Measurements from ENCODE around the gene SBSN.

Gene SBSN

GRCh38 chr19:35554076-35554475, 26.0 kb upstream of the SBSN start:
- TF ChIP-seq HDGF (IDR thresholded peaks at IDR 0.05; ENCODE audit: borderline replicate concordance) (no peak), LEF1 (IDR thresholded peaks at IDR 0.05; ENCODE audit: borderline replicate concordance) (no peak), ARNT (IDR thresholded peaks at IDR 0.05) (no peak), TARDBP (IDR thresholded peaks at IDR 0.05) (no peak), BHLHE40 (IDR thresholded peaks at IDR 0.05; ENCODE audit: borderline replicate concordance) (no peak), FOXK2 (IDR thresholded peaks at IDR 0.05) (no peak), FOXA1 (IDR thresholded peaks at IDR 0.05) (no peak), SUZ12 (IDR thresholded peaks at IDR 0.05) (no peak), ZNF384 (IDR thresholded peaks at IDR 0.05) (no peak), CTBP1 (IDR thresholded peaks at IDR 0.05; ENCODE audit: borderline replicate concordance) (no peak), FOXM1 (IDR thresholded peaks at IDR 0.05; ENCODE audit: borderline replicate concordance) (no peak), NFRKB (IDR thresholded peaks at IDR 0.05) (no peak), L3MBTL2 (conservative IDR thresholded peaks at IDR 0.05) (no peak), SP1 (IDR thresholded peaks at IDR 0.05) (no peak), ELF4 (IDR thresholded peaks at IDR 0.05) (no peak)
- TF ChIP-seq, protein P1, sequence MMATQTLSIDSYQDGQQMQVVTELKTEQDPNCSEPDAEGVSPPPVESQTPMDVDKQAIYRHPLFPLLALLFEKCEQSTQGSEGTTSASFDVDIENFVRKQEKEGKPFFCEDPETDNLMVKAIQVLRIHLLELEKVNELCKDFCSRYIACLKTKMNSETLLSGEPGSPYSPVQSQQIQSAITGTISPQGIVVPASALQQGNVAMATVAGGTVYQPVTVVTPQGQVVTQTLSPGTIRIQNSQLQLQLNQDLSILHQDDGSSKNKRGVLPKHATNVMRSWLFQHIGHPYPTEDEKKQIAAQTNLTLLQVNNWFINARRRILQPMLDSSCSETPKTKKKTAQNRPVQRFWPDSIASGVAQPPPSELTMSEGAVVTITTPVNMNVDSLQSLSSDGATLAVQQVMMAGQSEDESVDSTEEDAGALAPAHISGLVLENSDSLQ (IDR thresholded peaks at IDR 0.05) = no peak
- CTCF ChIA-PET = no interaction called here
- POLR2A ChIA-PET = no interaction called here
- no peak for DNase-seq (ENCODE audit: extremely low spot score)

GRCh38 chr19:35553385-35554000, 25.4 kb upstream of the SBSN start:
- ChIA-PET POLR2A (no interaction called here), CTCF (no interaction called here)
- TF ChIP-seq, protein P1 (IDR thresholded peaks at IDR 0.05) = no peak
- TF ChIP-seq ZNF384 (IDR thresholded peaks at IDR 0.05) (no peak), ELF4 (IDR thresholded peaks at IDR 0.05) (no peak), HDGF (IDR thresholded peaks at IDR 0.05; ENCODE audit: borderline replicate concordance) (no peak), FOXA1 (IDR thresholded peaks at IDR 0.05) (no peak), SUZ12 (IDR thresholded peaks at IDR 0.05) (no peak), FOXK2 (IDR thresholded peaks at IDR 0.05) (no peak), CTBP1 (IDR thresholded peaks at IDR 0.05; ENCODE audit: borderline replicate concordance) (no peak), ARNT (IDR thresholded peaks at IDR 0.05) (no peak), BHLHE40 (IDR thresholded peaks at IDR 0.05; ENCODE audit: borderline replicate concordance) (no peak), LEF1 (IDR thresholded peaks at IDR 0.05; ENCODE audit: borderline replicate concordance) (no peak), SP1 (IDR thresholded peaks at IDR 0.05) (no peak), FOXM1 (IDR thresholded peaks at IDR 0.05; ENCODE audit: borderline replicate concordance) (no peak), L3MBTL2 (conservative IDR thresholded peaks at IDR 0.05) (no peak), NFRKB (IDR thresholded peaks at IDR 0.05) (no peak), TARDBP (IDR thresholded peaks at IDR 0.05) (no peak)
- DNase-seq (ENCODE audit: extremely low spot score) = no peak

GRCh38 chr19:35552534-35553384, 24.6 kb upstream of the SBSN start:
- CTCF ChIA-PET = no interaction called here
- POLR2A ChIA-PET = interaction anchor here (1.6 kb wide), 1 partner anchor 95 kb away, joined by 4 read pairs; the partner anchor contains the start of gene COX6B1
- TF ChIP-seq CTBP1 (IDR thresholded peaks at IDR 0.05; ENCODE audit: borderline replicate concordance) (no peak), TARDBP (IDR thresholded peaks at IDR 0.05) (no peak), HDGF (IDR thresholded peaks at IDR 0.05; ENCODE audit: borderline replicate concordance) (no peak), SP1 (IDR thresholded peaks at IDR 0.05) (no peak), L3MBTL2 (conservative IDR thresholded peaks at IDR 0.05) (no peak), ELF4 (IDR thresholded peaks at IDR 0.05) (no peak), NFRKB (IDR thresholded peaks at IDR 0.05) (no peak), SUZ12 (IDR thresholded peaks at IDR 0.05) (no peak), BHLHE40 (IDR thresholded peaks at IDR 0.05; ENCODE audit: borderline replicate concordance) (no peak), ZNF384 (IDR thresholded peaks at IDR 0.05) (no peak), ARNT (IDR thresholded peaks at IDR 0.05) (no peak), LEF1 (IDR thresholded peaks at IDR 0.05; ENCODE audit: borderline replicate concordance) (no peak), FOXM1 (IDR thresholded peaks at IDR 0.05; ENCODE audit: borderline replicate concordance) (no peak), FOXA1 (IDR thresholded peaks at IDR 0.05) (no peak), FOXK2 (IDR thresholded peaks at IDR 0.05) (no peak)
- TF ChIP-seq, protein P1 (IDR thresholded peaks at IDR 0.05) = no peak

DNA sequence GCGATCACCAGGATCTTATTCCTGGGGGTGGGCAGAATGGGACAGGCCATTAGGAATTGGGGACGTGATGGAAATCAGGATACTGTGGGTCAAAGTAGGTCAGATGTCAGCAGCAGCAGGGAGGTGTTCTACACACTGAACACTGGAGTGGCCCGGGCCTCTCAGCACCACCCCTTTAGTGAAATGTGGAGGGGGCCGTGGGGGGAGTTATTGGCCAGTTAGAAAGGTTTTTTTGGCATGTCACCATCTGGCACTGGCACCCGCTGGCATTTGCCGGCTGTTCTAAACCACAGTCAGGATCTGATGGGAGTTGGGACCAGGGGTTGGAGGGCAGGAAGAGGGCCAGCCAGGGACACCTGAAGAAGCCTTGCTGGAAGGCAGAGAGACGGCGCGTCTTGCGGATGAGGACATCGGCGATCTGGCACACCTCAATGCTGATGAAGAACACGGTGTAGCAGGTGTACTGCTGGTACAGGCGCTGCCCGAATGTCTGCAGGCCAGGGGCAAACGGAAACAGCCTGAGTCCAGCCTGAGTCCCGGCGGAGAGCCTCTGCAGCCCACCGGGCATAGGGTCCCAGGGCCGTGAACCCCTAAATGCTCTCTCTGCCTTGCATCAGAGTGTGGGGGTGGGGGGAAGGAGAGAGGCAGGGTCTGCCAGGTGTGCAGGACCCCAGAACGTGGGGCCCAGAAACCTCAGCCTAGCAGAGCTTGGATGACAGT, 23.1 kb upstream of the SBSN start:
- ChIA-PET POLR2A (interaction anchor here (1.6 kb wide), 1 partner anchor 97 kb away, joined by 4 read pairs; the partner anchor contains the start of gene COX6B1), CTCF (no interaction called here)
- TF ChIP-seq ARNT (IDR thresholded peaks at IDR 0.05) (no peak), ELF4 (IDR thresholded peaks at IDR 0.05) (no peak), L3MBTL2 (conservative IDR thresholded peaks at IDR 0.05) (no peak), LEF1 (IDR thresholded peaks at IDR 0.05; ENCODE audit: borderline replicate concordance) (no peak), NFRKB (IDR thresholded peaks at IDR 0.05) (no peak), ZNF384 (IDR thresholded peaks at IDR 0.05) (no peak), CTBP1 (IDR thresholded peaks at IDR 0.05; ENCODE audit: borderline replicate concordance) (no peak), SP1 (IDR thresholded peaks at IDR 0.05) (no peak), FOXA1 (IDR thresholded peaks at IDR 0.05) (no peak), BHLHE40 (IDR thresholded peaks at IDR 0.05; ENCODE audit: borderline replicate concordance) (no peak), FOXM1 (IDR thresholded peaks at IDR 0.05; ENCODE audit: borderline replicate concordance) (no peak), FOXK2 (IDR thresholded peaks at IDR 0.05) (no peak), SUZ12 (IDR thresholded peaks at IDR 0.05) (no peak), TARDBP (IDR thresholded peaks at IDR 0.05) (no peak), HDGF (IDR thresholded peaks at IDR 0.05; ENCODE audit: borderline replicate concordance) (no peak)
- TF ChIP-seq, protein P1 (IDR thresholded peaks at IDR 0.05) = no peak
- DNase-seq (ENCODE audit: extremely low spot score) = no peak

More at GRCh38 chr19:35552534-35553384, 24.6 kb upstream of the SBSN start:
- DNase-seq (ENCODE audit: extremely low spot score) = no peak

All from HEK293T (cell line).